GM12864 (cell line): ENCODE results near the gene CELF6.
A peak's percentile ranks its signal among the peaks of the same experiment; 100 is the strongest.

Experiments
- DNase-seq: peaks from one replicate; pipeline ENCODE4 v3.0.0-alpha.2; 2011; ENCODE audit warnings: low read depth
- H3K4me3 ChIP-seq: 2 replicates; pipeline ENCODE4 v1.5.1; 2011; ENCODE audit warnings: mild to moderate bottlenecking, low read depth, low read length, control low read depth
- TF ChIP-seq, protein P1 (sequence below): IDR thresholded peaks from 2 replicates; pipeline ENCODE4 v1.5.1; 2011; ENCODE audit warnings: low read depth, mild to moderate bottlenecking, moderate library complexity, low read length, control low read depth, inconsistent platforms; ENCODE audit errors: missing control alignments

CELF6 gene

GRCh38 chr15:72354496-72354895 lies 34.5 kb upstream of the CELF6 start:
- no peak overlapping the region for H3K4me3 ChIP-seq
- no peak for DNase-seq
- TF ChIP-seq, protein P1, sequence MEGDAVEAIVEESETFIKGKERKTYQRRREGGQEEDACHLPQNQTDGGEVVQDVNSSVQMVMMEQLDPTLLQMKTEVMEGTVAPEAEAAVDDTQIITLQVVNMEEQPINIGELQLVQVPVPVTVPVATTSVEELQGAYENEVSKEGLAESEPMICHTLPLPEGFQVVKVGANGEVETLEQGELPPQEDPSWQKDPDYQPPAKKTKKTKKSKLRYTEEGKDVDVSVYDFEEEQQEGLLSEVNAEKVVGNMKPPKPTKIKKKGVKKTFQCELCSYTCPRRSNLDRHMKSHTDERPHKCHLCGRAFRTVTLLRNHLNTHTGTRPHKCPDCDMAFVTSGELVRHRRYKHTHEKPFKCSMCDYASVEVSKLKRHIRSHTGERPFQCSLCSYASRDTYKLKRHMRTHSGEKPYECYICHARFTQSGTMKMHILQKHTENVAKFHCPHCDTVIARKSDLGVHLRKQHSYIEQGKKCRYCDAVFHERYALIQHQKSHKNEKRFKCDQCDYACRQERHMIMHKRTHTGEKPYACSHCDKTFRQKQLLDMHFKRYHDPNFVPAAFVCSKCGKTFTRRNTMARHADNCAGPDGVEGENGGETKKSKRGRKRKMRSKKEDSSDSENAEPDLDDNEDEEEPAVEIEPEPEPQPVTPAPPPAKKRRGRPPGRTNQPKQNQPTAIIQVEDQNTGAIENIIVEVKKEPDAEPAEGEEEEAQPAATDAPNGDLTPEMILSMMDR, result no peak

GRCh38 chr15:72353266-72353665 lies 33.3 kb upstream of the CELF6 start:
- TF ChIP-seq, protein P1, result no peak
- no peak for DNase-seq
- H3K4me3 ChIP-seq, result no peak overlapping the region

DNA sequence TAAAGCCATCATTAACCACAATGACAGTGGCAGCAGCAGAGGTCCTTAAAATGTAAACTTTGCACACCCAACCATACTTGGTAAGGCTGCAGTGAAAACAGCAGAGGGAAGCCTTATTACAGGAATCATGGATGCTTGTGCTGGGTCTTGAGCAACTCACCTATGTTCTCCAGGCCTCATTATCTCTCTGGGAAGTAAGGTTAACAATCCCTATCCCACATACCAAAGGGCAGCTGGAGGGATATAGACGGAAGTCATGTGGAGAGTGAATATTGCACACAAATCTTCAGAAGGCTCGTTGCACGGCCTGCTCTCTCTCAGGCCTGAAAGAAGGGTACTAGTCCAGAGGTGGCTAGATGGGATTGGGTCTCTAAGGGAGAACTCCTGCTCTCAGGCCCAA lies 25.8 kb upstream of the CELF6 start:
- DNase-seq, result no peak
- TF ChIP-seq, protein P1, result no peak
- no peak overlapping the region for H3K4me3 ChIP-seq

GRCh38 chr15:72345280-72345679 lies 25.3 kb upstream of the CELF6 start:
- DNase-seq, result no peak

DNA sequence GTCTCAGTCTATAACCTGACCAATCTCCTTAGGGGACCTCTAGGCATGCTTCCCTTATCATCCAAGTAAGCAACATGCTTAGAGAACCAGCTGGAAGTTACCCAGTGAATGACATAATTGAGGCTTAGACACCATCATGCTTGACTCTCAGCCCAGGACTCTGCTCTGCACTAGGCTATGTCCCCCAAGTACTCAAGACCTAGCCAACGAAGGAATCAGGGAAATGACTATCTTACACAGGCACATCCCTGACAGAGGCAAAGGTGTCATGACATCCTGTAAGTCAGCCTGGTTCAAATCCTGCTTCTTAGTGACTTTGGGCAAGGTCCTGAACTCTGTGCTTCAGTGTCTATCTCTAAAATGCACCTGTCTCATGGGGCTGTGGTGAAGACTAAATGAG lies 24.6 kb upstream of the CELF6 start:
- TF ChIP-seq, protein P1, result no peak
- DNase-seq, result no peak
- no peak overlapping the region for H3K4me3 ChIP-seq

More at GRCh38 chr15:72345280-72345679, 25.3 kb upstream of the CELF6 start:
- H3K4me3 ChIP-seq, result no peak overlapping the region
- TF ChIP-seq, protein P1, result no peak

- DNase-seq, result no peak
- TF ChIP-seq, protein P1, result peak; percentile 38
- H3K4me3 ChIP-seq, result no peak overlapping the region
Measured at GRCh38 chr15:72342385-72342784, 22.4 kb upstream of the CELF6 start.

DNA sequence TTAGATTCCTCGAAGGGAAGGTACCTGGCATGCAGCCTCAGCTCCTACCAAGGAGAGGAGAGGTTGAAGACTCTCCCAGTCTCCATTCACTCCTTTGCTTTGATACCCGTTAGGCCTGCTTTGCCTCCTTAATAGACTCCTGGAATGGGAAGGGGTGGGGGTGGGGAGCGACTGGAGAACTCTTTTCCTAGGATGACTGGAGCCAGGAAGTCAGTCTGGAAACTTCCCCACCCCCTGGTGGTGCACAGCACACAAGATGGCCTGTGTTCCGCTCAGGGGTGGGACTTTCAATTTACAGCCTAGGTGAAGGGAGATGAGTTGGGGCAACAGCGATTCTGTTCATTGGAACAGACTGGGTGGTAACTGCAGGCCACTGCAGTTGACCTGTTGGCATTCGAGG lies 21.4 kb upstream of the CELF6 start:
- H3K4me3 ChIP-seq, result no peak overlapping the region
- DNase-seq, result no peak
- TF ChIP-seq, protein P1, result no peak
